Upper lobe of left lung (tissue), 4 donors: Measurements from ENCODE around the gene MISP.

Experiments
- EP300 ChIP-seq, 4 donors: sonication (generic); formaldehyde crosslinking; IDR thresholded peaks; one replicate each; pipeline ENCODE4 v1.5.1; 2017; ENCODE audit warnings: antibody characterized with exemption in 4 of 4, control low read depth in 2 of 4
- POLR2A ChIP-seq, 4 donors: fragments of 450-650 bp; IDR thresholded peaks; one replicate each; pipeline ENCODE4 v1.5.1; 2016 to 2017; ENCODE audit warnings: antibody characterized with exemption in 4 of 4, mild to moderate bottlenecking in 2 of 4
- TF ChIP-seq, protein P1 (sequence below), 6 experiments: fragments of 450-650 bp in 4 of 6; fragments of 200-600 bp in 2 of 6; sonication (generic) in 2 of 6; IDR thresholded peaks; one replicate each; pipeline ENCODE4 v1.5.1; 2016 to 2019; ENCODE audit warnings: antibody characterized with exemption in 6 of 6

- TF ChIP-seq, protein P1, sequence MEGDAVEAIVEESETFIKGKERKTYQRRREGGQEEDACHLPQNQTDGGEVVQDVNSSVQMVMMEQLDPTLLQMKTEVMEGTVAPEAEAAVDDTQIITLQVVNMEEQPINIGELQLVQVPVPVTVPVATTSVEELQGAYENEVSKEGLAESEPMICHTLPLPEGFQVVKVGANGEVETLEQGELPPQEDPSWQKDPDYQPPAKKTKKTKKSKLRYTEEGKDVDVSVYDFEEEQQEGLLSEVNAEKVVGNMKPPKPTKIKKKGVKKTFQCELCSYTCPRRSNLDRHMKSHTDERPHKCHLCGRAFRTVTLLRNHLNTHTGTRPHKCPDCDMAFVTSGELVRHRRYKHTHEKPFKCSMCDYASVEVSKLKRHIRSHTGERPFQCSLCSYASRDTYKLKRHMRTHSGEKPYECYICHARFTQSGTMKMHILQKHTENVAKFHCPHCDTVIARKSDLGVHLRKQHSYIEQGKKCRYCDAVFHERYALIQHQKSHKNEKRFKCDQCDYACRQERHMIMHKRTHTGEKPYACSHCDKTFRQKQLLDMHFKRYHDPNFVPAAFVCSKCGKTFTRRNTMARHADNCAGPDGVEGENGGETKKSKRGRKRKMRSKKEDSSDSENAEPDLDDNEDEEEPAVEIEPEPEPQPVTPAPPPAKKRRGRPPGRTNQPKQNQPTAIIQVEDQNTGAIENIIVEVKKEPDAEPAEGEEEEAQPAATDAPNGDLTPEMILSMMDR (IDR thresholded peaks at IDR 0.05) = no peak
- TF ChIP-seq EP300 (IDR thresholded peaks at IDR 0.05) = no peak
- peak in 1 of 4 donors; percentile 15 for TF ChIP-seq POLR2A (IDR thresholded peaks at IDR 0.05)
These were observed 38.2 kb downstream of the MISP start for GRCh38 chr19:788983-789700.
